Vagina (tissue), 2 donors: ENCODE measurements around the gene HEXIM1. TPM values are rescaled to one million over a fixed set of nuclear protein-coding genes. Genes with fewer than 3 reads are reported as not detected.

Source experiments
- DNase-seq, 2 donors: peaks; one replicate each; pipeline ENCODE4 v3.0.0-alpha.2; 2017; ENCODE audit errors: extremely low spot score in 2 of 2
- H3K27ac ChIP-seq: fragments of 200-600 bp; sonication (generic); one replicate; pipeline ENCODE4 v1.5.1; 2019
- H3K27me3 ChIP-seq: fragments of 200-600 bp; sonication (generic); one replicate; pipeline ENCODE4 v1.5.1; 2019
- H3K36me3 ChIP-seq, 2 donors: fragments of 200-600 bp; sonication (generic); one replicate each; pipeline ENCODE4 v1.5.1; 2017 to 2019
- H3K4me1 ChIP-seq: fragments of 200-600 bp; sonication (generic); one replicate; pipeline ENCODE4 v1.5.1; 2019
- H3K4me3 ChIP-seq, 2 donors: fragments of 200-600 bp; sonication (generic); 1 replicate in 1 of 2; 2 replicates in 1 of 2; pipeline ENCODE4 v1.5.1; 2016 to 2019
- H3K9me3 ChIP-seq: fragments of 200-600 bp; sonication (generic); one replicate; pipeline ENCODE4 v1.5.1; 2019
- CTCF ChIP-seq, 3 experiments: fragments of 450-650 bp in 2 of 3; fragments of 200-600 bp in 1 of 3; sonication (generic) in 1 of 3; IDR thresholded peaks; one replicate each; pipeline ENCODE4 v1.5.1; 2017 to 2019; ENCODE audit warnings: antibody characterized with exemption in 3 of 3, mild to moderate bottlenecking in 2 of 3, moderate library complexity in 2 of 3
- POLR2A ChIP-seq, 2 donors: fragments of 450-650 bp; IDR thresholded peaks; one replicate each; pipeline ENCODE4 v1.6.1; 2017; ENCODE audit warnings: antibody characterized with exemption in 2 of 2, mild to moderate bottlenecking in 2 of 2, moderate library complexity in 2 of 2
- POLR2AphosphoS5 ChIP-seq, 2 donors: sonication (generic); formaldehyde crosslinking; IDR thresholded peaks; one replicate each; pipeline ENCODE4 v1.9.0; 2017; ENCODE audit warnings: antibody characterized with exemption in 2 of 2, mild to moderate bottlenecking in 2 of 2, low read depth in 1 of 2; ENCODE audit not compliant: insufficient read depth in 1 of 2
- intact Hi-C: fragments of 100-400 bp; cut with DNase I; formaldehyde crosslinking; loops from one replicate; pipeline ENCODE4 v1.15.1; 2023
- total RNA-seq: library from RNA; depleted of rRNA; stranded (reverse); fragments of >200 nt; gene quantifications from one replicate; pipeline ENCODE4 v1.2.3, GENCODE V29; 2016

HEXIM1 gene
- total RNA-seq, 1 donor from 2014 or later, result 27.5 TPM

DNA sequence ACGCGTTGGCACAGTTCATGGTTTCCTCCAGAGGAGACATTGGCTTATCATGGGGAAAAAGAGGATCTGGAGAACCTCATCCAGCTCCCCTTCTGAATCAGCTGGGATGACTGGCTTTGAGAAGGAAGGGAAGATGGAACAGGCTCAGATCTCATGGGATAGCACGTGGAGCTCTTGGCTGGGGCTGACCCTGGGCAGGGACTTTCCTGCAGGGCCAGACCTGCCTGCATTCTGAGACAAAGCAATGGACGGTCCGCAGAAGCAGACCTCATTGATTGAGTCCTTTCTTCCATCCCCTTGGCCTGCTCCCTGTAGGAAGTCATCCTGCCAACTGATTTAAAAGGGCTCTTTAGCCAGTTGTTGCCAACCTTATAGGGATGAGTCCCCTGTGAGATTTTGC, 42.2 kb upstream of the HEXIM1 start:
- no peak for TF ChIP-seq POLR2A (IDR thresholded peaks at IDR 0.05)
- no peak for TF ChIP-seq POLR2AphosphoS5 (IDR thresholded peaks at IDR 0.05; ENCODE audit: insufficient read depth in 1 of 2, low read depth in 1 of 2)
- no peak for TF ChIP-seq CTCF (IDR thresholded peaks at IDR 0.05)
- H3K36me3 ChIP-seq, result peaks cover 4 to 59% of the 10 kb centered on the region in 2 donors
- intact Hi-C loops, result loop anchor here (10.0 kb wide), 1 partner anchor 191 kb away; the partner anchor contains the start of gene GFAP
- no peaks in the 10 kb centered on the region for H3K9me3 ChIP-seq
- no peaks in the 10 kb centered on the region for H3K27me3 ChIP-seq
- no peak for DNase-seq
- no peak overlapping the region for H3K27ac ChIP-seq
- H3K4me3 ChIP-seq, result no peak overlapping the region
- H3K4me1 ChIP-seq, result peaks cover 33% of the 10 kb centered on the region

DNA sequence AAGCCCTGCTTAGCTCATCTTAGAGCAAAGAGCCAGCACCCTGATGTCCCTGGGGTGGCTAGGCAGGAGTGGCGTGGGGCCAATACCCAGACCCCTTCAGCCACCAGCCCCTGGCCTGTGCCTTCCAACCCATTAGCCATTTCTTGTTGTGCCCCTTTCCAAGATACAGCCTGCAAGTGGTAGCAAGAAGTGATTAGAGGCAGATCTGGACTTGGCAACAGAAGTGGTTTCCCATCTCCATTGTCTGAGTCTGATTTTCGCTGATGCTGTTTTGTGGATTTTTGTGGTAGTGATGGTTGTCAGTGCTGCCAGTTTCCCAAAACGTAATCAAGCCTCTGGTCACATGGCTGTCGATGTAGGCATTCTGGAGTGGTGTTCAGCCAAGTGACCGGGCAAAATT, 41.7 kb upstream of the HEXIM1 start:
- intact Hi-C loops, result loop anchor here (10.0 kb wide), 1 partner anchor 192 kb away; the partner anchor contains the start of gene GFAP
- Histone ChIP-seq H3K4me3 (no peak overlapping the region), H3K27me3 (no peaks in the 10 kb centered on the region), H3K9me3 (no peaks in the 10 kb centered on the region), H3K36me3 (peaks cover 4 to 59% of the 10 kb centered on the region in 2 donors), H3K27ac (no peak overlapping the region), H3K4me1 (peaks cover 33% of the 10 kb centered on the region)
- DNase-seq, result no peak
- no peak for TF ChIP-seq POLR2A (IDR thresholded peaks at IDR 0.05)
- no peak for TF ChIP-seq CTCF (IDR thresholded peaks at IDR 0.05)
- no peak for TF ChIP-seq POLR2AphosphoS5 (IDR thresholded peaks at IDR 0.05; ENCODE audit: insufficient read depth in 1 of 2, low read depth in 1 of 2)

DNA sequence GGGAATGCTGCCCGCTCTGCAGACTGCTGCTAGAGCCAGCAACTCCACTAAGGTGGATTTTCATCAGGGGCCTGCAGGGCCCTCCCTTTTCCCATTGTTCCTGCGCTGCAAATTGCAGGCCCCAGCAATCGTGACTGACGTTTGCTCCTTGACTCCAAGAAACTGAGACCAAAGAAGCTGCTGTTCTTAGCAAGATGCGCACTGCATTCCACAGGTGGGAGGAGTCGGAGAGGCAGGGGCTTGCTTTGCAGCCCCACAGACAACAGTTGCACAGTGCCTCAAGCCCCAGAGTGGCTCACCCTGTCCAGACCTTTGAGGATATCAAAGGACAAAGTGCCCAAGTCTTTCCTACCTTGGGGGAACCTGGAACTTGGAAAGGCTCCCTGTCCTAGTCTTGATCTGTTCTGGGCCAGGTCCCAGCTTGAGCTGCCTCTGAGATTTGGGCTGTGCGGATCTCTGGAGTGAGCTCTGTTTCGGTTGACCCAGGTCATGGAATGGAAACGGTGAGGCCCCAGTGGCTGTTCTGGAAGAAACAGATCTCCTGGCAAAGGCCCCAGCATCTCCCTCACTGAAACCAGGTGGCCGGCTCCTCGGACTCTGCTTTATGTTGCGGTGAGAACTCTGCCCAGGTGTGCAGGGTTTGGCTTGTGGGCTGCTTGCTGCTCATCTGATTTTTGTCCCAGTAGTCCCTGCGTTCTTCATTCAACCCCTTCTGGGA, 40.8 kb upstream of the HEXIM1 start:
- no peaks in the 10 kb centered on the region for H3K9me3 ChIP-seq
- H3K4me1 ChIP-seq, result peaks cover 38% of the 10 kb centered on the region
- peaks cover 4 to 55% of the 10 kb centered on the region in 2 donors for H3K36me3 ChIP-seq
- H3K27ac ChIP-seq, result peak overlapping the region; percentile 43
- TF ChIP-seq CTCF (IDR thresholded peaks at IDR 0.05), result no peak
- peak in 1 of 2 donors; percentile 8 for TF ChIP-seq POLR2AphosphoS5 (IDR thresholded peaks at IDR 0.05; ENCODE audit: insufficient read depth in 1 of 2, low read depth in 1 of 2)
- no peak overlapping the region for H3K4me3 ChIP-seq
- no peak for DNase-seq
- intact Hi-C loops, result loop anchor here (10.0 kb wide), 1 partner anchor 193 kb away; the partner anchor contains the start of gene GFAP
- no peaks in the 10 kb centered on the region for H3K27me3 ChIP-seq

DNA sequence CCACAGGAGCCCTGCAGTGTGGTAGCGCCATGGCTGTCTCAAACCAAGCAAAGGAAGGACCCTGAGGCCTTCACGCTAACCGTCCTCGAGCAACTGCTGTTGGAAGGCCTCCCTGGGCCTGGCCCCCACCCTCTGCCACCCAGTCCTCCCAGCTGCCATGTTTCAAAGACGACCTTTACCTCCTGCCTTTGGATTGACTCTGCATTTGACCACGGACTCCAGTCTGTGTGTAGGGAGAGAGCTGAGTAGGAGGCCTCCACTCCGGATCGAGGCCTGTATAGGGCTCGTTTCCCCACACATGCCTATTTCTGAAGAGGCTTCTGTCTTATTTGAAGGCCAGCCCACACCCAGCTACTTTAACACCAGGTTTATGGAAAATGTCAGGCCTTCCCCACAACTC, 40.2 kb upstream of the HEXIM1 start:
- H3K4me1 ChIP-seq, result peaks cover 38% of the 10 kb centered on the region
- TF ChIP-seq POLR2AphosphoS5 (IDR thresholded peaks at IDR 0.05; ENCODE audit: insufficient read depth in 1 of 2, low read depth in 1 of 2), result peak in 1 of 2 donors; percentile 15
- TF ChIP-seq POLR2A (IDR thresholded peaks at IDR 0.05), result no peak
- H3K9me3 ChIP-seq, result no peaks in the 10 kb centered on the region
- peaks cover 4 to 49% of the 10 kb centered on the region in 2 donors for H3K36me3 ChIP-seq
- no peak for DNase-seq
- intact Hi-C loops, result loop anchor here (10.0 kb wide), 1 partner anchor 193 kb away; the partner anchor contains the start of gene GFAP
- no peak overlapping the region for H3K4me3 ChIP-seq
- H3K27me3 ChIP-seq, result no peaks in the 10 kb centered on the region
- peak overlapping the region; percentile 43 for H3K27ac ChIP-seq

- DNase-seq, result no peak
- Histone ChIP-seq H3K27me3 (no peaks in the 10 kb centered on the region), H3K36me3 (peaks cover 4 to 44% of the 10 kb centered on the region in 2 donors), H3K27ac (no peak overlapping the region), H3K9me3 (no peaks in the 10 kb centered on the region), H3K4me3 (no peak overlapping the region), H3K4me1 (peaks cover 38% of the 10 kb centered on the region)
- intact Hi-C loops, result loop anchor here (10.0 kb wide), 1 partner anchor 194 kb away; the partner anchor contains the start of gene GFAP
- no peak for TF ChIP-seq POLR2AphosphoS5 (IDR thresholded peaks at IDR 0.05; ENCODE audit: insufficient read depth in 1 of 2, low read depth in 1 of 2)
- TF ChIP-seq CTCF (IDR thresholded peaks at IDR 0.05), result no peak
- TF ChIP-seq POLR2A (IDR thresholded peaks at IDR 0.05), result no peak
Observed at GRCh38 chr17:45108595-45109521, 39.4 kb upstream of the HEXIM1 start.
